ENCODE results near the gene TRMT1.

- TF ChIP-seq, protein P1, sequence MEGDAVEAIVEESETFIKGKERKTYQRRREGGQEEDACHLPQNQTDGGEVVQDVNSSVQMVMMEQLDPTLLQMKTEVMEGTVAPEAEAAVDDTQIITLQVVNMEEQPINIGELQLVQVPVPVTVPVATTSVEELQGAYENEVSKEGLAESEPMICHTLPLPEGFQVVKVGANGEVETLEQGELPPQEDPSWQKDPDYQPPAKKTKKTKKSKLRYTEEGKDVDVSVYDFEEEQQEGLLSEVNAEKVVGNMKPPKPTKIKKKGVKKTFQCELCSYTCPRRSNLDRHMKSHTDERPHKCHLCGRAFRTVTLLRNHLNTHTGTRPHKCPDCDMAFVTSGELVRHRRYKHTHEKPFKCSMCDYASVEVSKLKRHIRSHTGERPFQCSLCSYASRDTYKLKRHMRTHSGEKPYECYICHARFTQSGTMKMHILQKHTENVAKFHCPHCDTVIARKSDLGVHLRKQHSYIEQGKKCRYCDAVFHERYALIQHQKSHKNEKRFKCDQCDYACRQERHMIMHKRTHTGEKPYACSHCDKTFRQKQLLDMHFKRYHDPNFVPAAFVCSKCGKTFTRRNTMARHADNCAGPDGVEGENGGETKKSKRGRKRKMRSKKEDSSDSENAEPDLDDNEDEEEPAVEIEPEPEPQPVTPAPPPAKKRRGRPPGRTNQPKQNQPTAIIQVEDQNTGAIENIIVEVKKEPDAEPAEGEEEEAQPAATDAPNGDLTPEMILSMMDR (IDR thresholded peaks at IDR 0.05; ENCODE audit: borderline replicate concordance, extremely low read depth, low read length, poor library complexity, severe bottlenecking) = no peak
- TF ChIP-seq EZH2 (IDR thresholded peaks at IDR 0.05; ENCODE audit: borderline replicate concordance, low read depth, low read length, severe bottlenecking) = no peak
Measured at GRCh38 chr19:13089857-13090507, 26.6 kb downstream of the TRMT1 start.

Measured in DND-41 (cell line).